Smooth muscle cell (in vitro differentiated cells): ENCODE measurements around the gene CDK4. TPM values are rescaled to one million over a fixed set of nuclear protein-coding genes. Genes with fewer than 3 reads are reported as not detected.

Experiments used
- DNase-seq: peaks from one replicate; lab custom pipeline; 2025; ENCODE audit not compliant: unreplicated experiment; lab: John Stamatoyannopoulos, UW
- H2AFZ ChIP-seq: fragments of 200-600 bp; sonication (generic); 2 replicates; pipeline ENCODE4 v1.6.0; 2016; ENCODE audit warnings: antibody characterized with exemption, low read depth, mild to moderate bottlenecking
- H3F3A ChIP-seq: fragments of 200-600 bp; sonication (generic); 2 replicates; pipeline ENCODE4 v1.6.0; 2017; ENCODE audit warnings: antibody characterized with exemption, low read depth
- H3K27ac ChIP-seq: fragments of 200-600 bp; sonication (generic); 2 replicates; pipeline ENCODE4 v1.5.1; 2016; ENCODE audit warnings: low read depth, mild to moderate bottlenecking
- H3K27me3 ChIP-seq: fragments of 200-600 bp; sonication (generic); 2 replicates; pipeline ENCODE4 v1.6.1; 2016; ENCODE audit warnings: low read depth, mild to moderate bottlenecking
- H3K36me3 ChIP-seq: fragments of 200-600 bp; sonication (generic); 2 replicates; pipeline ENCODE4 v1.5.1; 2016; ENCODE audit warnings: low read depth
- H3K4me1 ChIP-seq: fragments of 200-600 bp; sonication (generic); 2 replicates; pipeline ENCODE4 v1.5.1; 2016; ENCODE audit warnings: low read depth
- H3K4me2 ChIP-seq: fragments of 200-600 bp; sonication (generic); 2 replicates; pipeline ENCODE4 v1.6.0; 2016; ENCODE audit warnings: mild to moderate bottlenecking
- H3K4me3 ChIP-seq: fragments of 200-600 bp; sonication (generic); 2 replicates; pipeline ENCODE4 v1.5.1; 2016; ENCODE audit warnings: mild to moderate bottlenecking
- H3K79me2 ChIP-seq: fragments of 200-600 bp; sonication (generic); 2 replicates; pipeline ENCODE4 v1.6.0; 2016; ENCODE audit warnings: low read depth, mild to moderate bottlenecking
- H3K9ac ChIP-seq: fragments of 200-600 bp; sonication (generic); 2 replicates; pipeline ENCODE4 v1.6.0; 2016; ENCODE audit warnings: low read depth
- H3K9me3 ChIP-seq: fragments of 200-600 bp; sonication (generic); replicated peaks from 2 replicates; pipeline ENCODE4 v1.5.1; 2016; ENCODE audit warnings: low read depth
- H4K20me1 ChIP-seq: fragments of 200-600 bp; sonication (generic); 2 replicates; pipeline ENCODE4 v1.6.0; 2016; ENCODE audit warnings: low read depth
- CTCF ChIP-seq: fragments of 200-600 bp; sonication (generic); IDR thresholded peaks from 2 replicates; pipeline ENCODE4 v1.5.1; 2017; ENCODE audit warnings: borderline replicate concordance, mild to moderate bottlenecking, antibody characterized with exemption; ENCODE audit not compliant: insufficient read depth, poor library complexity, severe bottlenecking
- WGBS: methylation state at CpG from one replicate; pipeline ENCODE4 v1.1.7; 2016; ENCODE audit warnings: low lambda C conversion rate; 5-methylcytosine and 5-hydroxymethylcytosine counted together
- polyA plus RNA-seq: library from polyadenylated mRNA; unstranded; fragments of >200 nt; fragmentation: Nextera tagmentation; extraction: Ambion mirVana; gene quantifications from 2 replicates; pipeline ENCODE4 v1.2.1, GENCODE V29; 2016
- total RNA-seq: library from RNA; depleted of rRNA; stranded (reverse); fragments of >200 nt; gene quantifications from 2 replicates; pipeline ENCODE4 v1.2.3, GENCODE V29; 2014

The CDK4 gene
- total and polyA plus RNA-seq, 2 experiments from 2014 or later: 144 to 235 TPM

- H3K27ac ChIP-seq: no peak overlapping the region
- 90% methylated on average over 7 of the region's 7 CpGs for WGBS
- no peaks in the 10 kb centered on the region for H3K4me1 ChIP-seq
- H3F3A ChIP-seq: no peaks in the 10 kb centered on the region
- no peak for DNase-seq
- no peaks in the 10 kb centered on the region for H3K36me3 ChIP-seq
- H3K4me2 ChIP-seq: no peak overlapping the region
- H4K20me1 ChIP-seq: no peaks in the 10 kb centered on the region
- H3K4me3 ChIP-seq: no peak overlapping the region
- no peaks in the 10 kb centered on the region for H3K27me3 ChIP-seq
- no peak overlapping the region for H3K9ac ChIP-seq
- peaks cover 2% of the 10 kb centered on the region for H3K79me2 ChIP-seq
- no peaks in the 10 kb centered on the region for H3K9me3 ChIP-seq
- TF ChIP-seq CTCF: no peak
- H2AFZ ChIP-seq: no peak overlapping the region
Observed at GRCh38 chr12:57777911-57778310, 25.8 kb upstream of the CDK4 start.

- Histone ChIP-seq H2AFZ (no peak overlapping the region), H3K36me3 (no peaks in the 10 kb centered on the region), H3K4me3 (no peak overlapping the region), H3K4me1 (no peaks in the 10 kb centered on the region), H3K9ac (no peak overlapping the region), H3K79me2 (no peaks in the 10 kb centered on the region), H3K4me2 (no peak overlapping the region), H3K9me3 (no peaks in the 10 kb centered on the region), H3K27me3 (no peaks in the 10 kb centered on the region), H3K27ac (no peak overlapping the region), H3F3A (no peaks in the 10 kb centered on the region), H4K20me1 (no peaks in the 10 kb centered on the region)
- WGBS: 95% methylated on average over 7 of the region's 7 CpGs
- no peak for DNase-seq
- no peak for TF ChIP-seq CTCF
Observed at GRCh38 chr12:57777367-57777766, 25.3 kb upstream of the CDK4 start.

GRCh38 chr12:57776247-57776587 is 24.1 kb upstream of the CDK4 start:
- Histone ChIP-seq H3K9ac (no peak overlapping the region), H3K79me2 (no peaks in the 10 kb centered on the region), H3K27ac (no peak overlapping the region), H3F3A (no peaks in the 10 kb centered on the region), H2AFZ (no peak overlapping the region), H4K20me1 (no peaks in the 10 kb centered on the region), H3K9me3 (no peaks in the 10 kb centered on the region), H3K27me3 (no peaks in the 10 kb centered on the region), H3K4me1 (no peaks in the 10 kb centered on the region), H3K4me3 (no peak overlapping the region), H3K4me2 (no peak overlapping the region), H3K36me3 (no peaks in the 10 kb centered on the region)
- TF ChIP-seq CTCF: no peak
- no peak for DNase-seq
- WGBS: 93% methylated on average over 2 of the region's 2 CpGs

GRCh38 chr12:57775563-57776246 is 23.6 kb upstream of the CDK4 start:
- Histone ChIP-seq H3K9me3 (no peaks in the 10 kb centered on the region), H3K27me3 (no peaks in the 10 kb centered on the region), H3K4me2 (no peak overlapping the region), H3K4me3 (no peak overlapping the region), H4K20me1 (no peaks in the 10 kb centered on the region), H3K79me2 (no peaks in the 10 kb centered on the region), H3K4me1 (no peaks in the 10 kb centered on the region), H3F3A (no peaks in the 10 kb centered on the region), H3K9ac (no peak overlapping the region), H3K36me3 (no peaks in the 10 kb centered on the region), H2AFZ (no peak overlapping the region), H3K27ac (no peak overlapping the region)
- no peak for TF ChIP-seq CTCF
- no peak for DNase-seq
- WGBS: 87% methylated on average over 4 of the region's 4 CpGs
